K562 (cell line): Measurements from ENCODE around the gene COLQ. TPM values are rescaled to one million over a fixed set of nuclear protein-coding genes. Genes with fewer than 3 reads are reported as not detected.

ENCODE experiments used
- ATAC-seq: fragments of 200-7000 bp; cut with Tn5 transposase; 3 replicates; pipeline ENCODE4 v1.9.1; 2020; ENCODE audit warnings: moderate library complexity
- BruUV-seq: library from RNA; stranded (reverse); fragments of 400-500 nt; replicated peaks from 2 replicates; lab custom pipeline; 2021; lab: Mats Ljungman, UMichigan
- CTCF ChIA-PET: fragments of 300-600 bp; formaldehyde crosslinking; extraction: SDS; loops from one replicate; lab custom pipeline; 2021; ENCODE audit warnings: low intra/inter-chr PET ratio; lab: Yijun Ruan, JAX
- POLR2A ChIA-PET: fragments of 300-600, 350-650 bp; sonication (Branson Sonifier 250); formaldehyde crosslinking; extraction: SDS; loops from one replicate; lab custom pipeline; 2021; ENCODE audit warnings: antibody characterized with exemption, inconsistent platforms; lab: Yijun Ruan, JAX
- DNase-seq, 4 experiments: peaks; one replicate each; pipeline versions ENCODE4 v3.0.0 to v3.0.0-alpha.2; 2011 to 2018; ENCODE audit warnings: low spot score in 3 of 4, mixed read lengths in 3 of 4; ENCODE audit errors: extremely low read depth in 1 of 4
- FAIRE-seq: peaks from 2 replicates; lab custom pipeline; 2011; peaks lifted over from hg19 to GRCh38; lab: Jason Lieb, UNC
- H2AFZ ChIP-seq: 2 replicates; pipeline ENCODE4 v1.6.0; 2011; ENCODE audit warnings: low read depth, low read length, control low read depth, inconsistent platforms
- H3K27ac ChIP-seq: fragments of 200-600 bp; 3 replicates; pipeline ENCODE4 v1.8.0; 2011; ENCODE audit warnings: low read depth, mild to moderate bottlenecking, control low read depth, inconsistent platforms, low read length, moderate library complexity, mixed read lengths; ENCODE audit errors: extremely low read depth
- H3K27me3 ChIP-seq, 2 experiments: fragments of 300-600 bp in 1 of 2; 2 replicates in 1 of 2; 3 replicates in 1 of 2; pipeline versions ENCODE4 v1.6.0 to v1.8.0; 2011; ENCODE audit warnings: inconsistent platforms in 2 of 2, low read length in 2 of 2, mild to moderate bottlenecking in 1 of 2, mixed read lengths in 1 of 2, moderate library complexity in 1 of 2; ENCODE audit not compliant: control insufficient read depth in 2 of 2, insufficient read depth in 2 of 2
- H3K36me3 ChIP-seq: fragments of 300-600 bp; 3 replicates; pipeline ENCODE4 v1.8.0; 2011; ENCODE audit warnings: mild to moderate bottlenecking, low read length, inconsistent platforms; ENCODE audit not compliant: control insufficient read depth, insufficient read depth
- H3K4me1 ChIP-seq, 2 experiments: fragments of 200-600 bp in 1 of 2; replicated peaks in 1 of 2; 2 replicates in 1 of 2; 3 replicates in 1 of 2; pipeline versions ENCODE4 v1.5.1 to v1.8.0; 2011; ENCODE audit warnings: inconsistent platforms in 2 of 2, low read length in 2 of 2, mild to moderate bottlenecking in 1 of 2, mixed read lengths in 1 of 2, moderate library complexity in 1 of 2; ENCODE audit not compliant: control insufficient read depth in 2 of 2, insufficient read depth in 2 of 2
- H3K4me2 ChIP-seq: 2 replicates; pipeline ENCODE4 v1.6.1; 2011; ENCODE audit warnings: low read length, control low read depth, inconsistent platforms, mixed read lengths; ENCODE audit not compliant: insufficient read depth
- H3K4me3 ChIP-seq: fragments of 200-600 bp; sonication (generic), shearing (Covaris generic); 2 replicates; pipeline ENCODE4 v1.5.1; 2016; ENCODE audit warnings: control low read depth, inconsistent platforms
- H3K79me2 ChIP-seq: fragments of 200-600 bp; 3 replicates; pipeline ENCODE4 v1.8.0; 2011; ENCODE audit warnings: low read length, inconsistent platforms; ENCODE audit not compliant: control insufficient read depth, insufficient read depth
- H3K9ac ChIP-seq, 2 experiments: 2 replicates each; pipeline versions ENCODE4 v1.6.0 to v1.6.1; 2011; ENCODE audit warnings: low read depth in 2 of 2, low read length in 2 of 2, control low read depth in 1 of 2, inconsistent platforms in 1 of 2, mild to moderate bottlenecking in 1 of 2, mixed read lengths in 1 of 2; ENCODE audit not compliant: insufficient read depth in 1 of 2
- H3K9me1 ChIP-seq: one replicate; pipeline ENCODE4 v1.6.0; 2011; ENCODE audit warnings: inconsistent platforms, mild to moderate bottlenecking, low read length, moderate library complexity; ENCODE audit not compliant: control insufficient read depth, insufficient read depth
- H3K9me3 ChIP-seq: replicated peaks from 2 replicates; pipeline ENCODE4 v1.5.1; 2011; ENCODE audit warnings: low read depth, low read length, inconsistent platforms; ENCODE audit not compliant: control insufficient read depth, insufficient read depth
- H4K20me1 ChIP-seq: replicated peaks from 2 replicates; pipeline ENCODE4 v1.6.1; 2011; ENCODE audit warnings: low read length, inconsistent platforms, mixed read lengths; ENCODE audit not compliant: control insufficient read depth, insufficient read depth
- CAMTA2 ChIP-seq: fragments of 250-450 bp; sonication (Bioruptor Pico); conservative IDR thresholded peaks from 2 replicates; pipeline ENCODE4 v1.5.1; 2022
- E2F6 ChIP-seq, 2 experiments: IDR thresholded peaks; 2 replicates each; pipeline ENCODE4 v1.6.1; 2011; ENCODE audit warnings: borderline replicate concordance in 1 of 2, control low read depth in 1 of 2, low read depth in 1 of 2, low read length in 1 of 2, mild to moderate bottlenecking in 1 of 2, mixed read lengths in 1 of 2, moderate library complexity in 1 of 2; ENCODE audit not compliant: insufficient read depth in 1 of 2, insufficient read length in 1 of 2, poor library complexity in 1 of 2, severe bottlenecking in 1 of 2; ENCODE audit errors: extremely low read depth in 1 of 2
- ETV1 ChIP-seq: fragments of 450-650 bp; conservative IDR thresholded peaks from 2 replicates; pipeline ENCODE4 v1.6.1; 2016; ENCODE audit warnings: missing genetic modification characterization, control low read depth, low read depth, missing compliant biosample characterization
- KDM5B ChIP-seq: fragments of 200-600 bp; sonication (generic); IDR thresholded peaks from 2 replicates; pipeline ENCODE4 v1.6.1; 2012; ENCODE audit warnings: low read depth, mild to moderate bottlenecking, moderate library complexity, low read length, control low read depth, inconsistent platforms; ENCODE audit not compliant: insufficient replicate concordance
- NCOA2 ChIP-seq, 2 experiments: fragments of 450-650 bp; IDR thresholded peaks; 2 replicates each; pipeline ENCODE4 v1.6.1; 2018; ENCODE audit warnings: mild to moderate bottlenecking in 2 of 2, moderate library complexity in 1 of 2; ENCODE audit not compliant: partially characterized antibody in 2 of 2
- RAD51 ChIP-seq: fragments of 450-650 bp; IDR thresholded peaks from 2 replicates; pipeline ENCODE4 v1.7.1; 2016; ENCODE audit warnings: low read depth, mild to moderate bottlenecking, borderline replicate concordance
- RFX5 ChIP-seq: IDR thresholded peaks from 2 replicates; pipeline ENCODE4 v1.6.1; 2011; ENCODE audit warnings: low read depth, mild to moderate bottlenecking, improper control_type of control experiment, low read length
- SNIP1 ChIP-seq: fragments of 450-650 bp; IDR thresholded peaks from 2 replicates; pipeline ENCODE4 v1.7.1; 2017; ENCODE audit warnings: low read depth, mild to moderate bottlenecking
- TAF9B ChIP-seq: fragments of 450-650 bp; IDR thresholded peaks from 2 replicates; pipeline ENCODE4 v1.6.1; 2018; ENCODE audit warnings: mild to moderate bottlenecking; ENCODE audit not compliant: partially characterized antibody
- TCFL5 ChIP-seq: fragments of 250-450 bp; sonication (Bioruptor Pico); conservative IDR thresholded peaks from 2 replicates; pipeline ENCODE4 v1.6.1; 2021; ENCODE audit warnings: mild to moderate bottlenecking, moderate library complexity, matching md5 sums
- USF2 ChIP-seq: sonication (generic); formaldehyde crosslinking; IDR thresholded peaks from 2 replicates; pipeline ENCODE4 v1.5.0; 2020; ENCODE audit warnings: missing genetic modification reagents
- ZNF184 ChIP-seq: sonication (generic); formaldehyde crosslinking; IDR thresholded peaks from 2 replicates; pipeline ENCODE4 v1.5.0; 2020; ENCODE audit warnings: missing genetic modification reagents
- WGBS: fragments of 100-300 bp; shearing (Covaris generic); methylation state at CpG from one replicate; pipeline ENCODE4 v1.1.6; 2016; ENCODE audit warnings: low coverage, mixed read lengths; ENCODE audit not compliant: insufficient coverage; ENCODE audit errors: missing lambda C conversion rate; 5-methylcytosine and 5-hydroxymethylcytosine counted together
- in situ Hi-C: fragments of 300-500 bp; cut with MboI; formaldehyde crosslinking; loops from 4 replicates; pipeline ENCODE4 v1.15.0; 2018; ENCODE audit warnings: inconsistent platforms, mixed read lengths
- intact Hi-C: fragments of 100-400 bp; cut with micrococcal nuclease; formaldehyde crosslinking; loops from 2 replicates; pipeline ENCODE4 v1.14.2; 2022
- polyA plus RNA-seq, 8 experiments: library from polyadenylated mRNA; depleted of rRNA in 4 of 8; stranded (reverse) in 5 of 8; unstranded in 3 of 8; fragments of >200 nt; fragmentation: Nextera tagmentation in 2 of 8; fragmentation: Illumina TruSeq in 1 of 8; extraction: Ambion mirVana in 2 of 8; extraction: Trizol in 1 of 8; gene quantifications; 2 replicates each; pipeline versions ENCODE4 v1.2.1 to v1.2.3, GENCODE V29; 2011 to 2014; ENCODE audit warnings: inconsistent platforms in 1 of 8, missing spikeins in 1 of 8
- total RNA-seq, 7 experiments: library from RNA; depleted of rRNA in 6 of 7; stranded (reverse); fragments of >200 nt in 6 of 7; fragmentation: Illumina TruSeq in 2 of 7; extraction: Trizol in 2 of 7; gene quantifications; 2 replicates each; pipeline versions ENCODE4 v1.2.1 to v1.2.3, GENCODE V29; 2011 to 2021; ENCODE audit warnings: low replicate concordance in 1 of 7

COLQ gene
- total and polyA plus RNA-seq, 9 of the 15 experiments (the other 6 are each of a cell fraction or from before 2014, with no cell fraction given): 0.04 to 0.36 (median 0.27) TPM; not detected in 4

GRCh38 chr3:15456321-15456720 is 65.2 kb downstream of the COLQ start:
- Histone ChIP-seq H3K9me3 (no peaks in the 10 kb centered on the region), H3K27ac (no peak overlapping the region), H3K36me3 (no peaks in the 10 kb centered on the region), H4K20me1 (no peaks in the 10 kb centered on the region), H3K9ac (no peak overlapping the region), H3K4me1 (0 out of 5 replicates have a peak, but pooled peaks cover 0 to 3% of the 10 kb centered on the region in 2 experiments), H3K27me3 (peaks cover 14 to 21% of the 10 kb centered on the region in 2 experiments; a peak in 3 of 5 replicates), H3K9me1 (no peaks in the 10 kb centered on the region), H3K79me2 (no peaks in the 10 kb centered on the region), H3K4me2 (no peak overlapping the region), H3K4me3 (no peak overlapping the region), H2AFZ (no peak overlapping the region)
- ATAC-seq: no peak
- TF ChIP-seq SNIP1 (no peak), TAF9B (no peak), ETV1 (tag) (no peak), RAD51 (no peak)
- FAIRE-seq: no peak
- BruUV-seq: no TSS peak
- 39% methylated on average over 2 of the region's 2 CpGs for WGBS
- intact Hi-C loops: no loop called here
- in situ Hi-C loops: no loop called here
- CTCF ChIA-PET: no interaction called here
- DNase-seq: no peak
- POLR2A ChIA-PET: interaction anchor here (0.6 to 1.0 kb wide), 2 partner anchors 10 to 334 kb away, joined by 3 to 6 read pairs; no protein-coding TSS in a partner anchor

GRCh38 chr3:15455756-15456155 is 65.8 kb downstream of the COLQ start:
- in situ Hi-C loops: no loop called here
- Histone ChIP-seq H3K9ac (peak overlapping the region in 1 of 2 experiments; percentile 57; a peak in 2 of 4 replicates), H3K9me1 (no peaks in the 10 kb centered on the region), H3K4me2 (no peak overlapping the region), H3K27me3 (peaks cover 9 to 16% of the 10 kb centered on the region in 2 experiments; a peak in 3 of 5 replicates), H2AFZ (no peak overlapping the region), H3K9me3 (no peaks in the 10 kb centered on the region), H3K79me2 (no peaks in the 10 kb centered on the region), H3K36me3 (no peaks in the 10 kb centered on the region), H3K4me1 (0 out of 5 replicates have a peak, but pooled peaks cover 0 to 3% of the 10 kb centered on the region in 2 experiments), H4K20me1 (no peaks in the 10 kb centered on the region), H3K27ac (no peak overlapping the region), H3K4me3 (no peak overlapping the region)
- BruUV-seq: no TSS peak
- ATAC-seq (no peak), FAIRE-seq (no peak), DNase-seq (no peak)
- WGBS: 20% methylated on average over 7 of the region's 7 CpGs
- ChIA-PET POLR2A (interaction anchor here (0.6 to 1.0 kb wide), 2 partner anchors 11 to 335 kb away, joined by 3 to 6 read pairs; no protein-coding TSS in a partner anchor), CTCF (no interaction called here)
- intact Hi-C loops: no loop called here
- TF ChIP-seq TCFL5 (CRISPR knock-in tag): no peak
- TF ChIP-seq NCOA2 (IDR thresholded peaks at IDR 0.05; ENCODE audit: partially characterized antibody in 2 of 2): no peak
- no peak for TF ChIP-seq CAMTA2 (CRISPR knock-in tag)
- TF ChIP-seq ZNF184: no peak
- TF ChIP-seq RFX5: no peak
- no peak for TF ChIP-seq USF2 (CRISPR knock-in tag)
- TF ChIP-seq KDM5B: no peak
- no peak for TF ChIP-seq E2F6 (IDR thresholded peaks at IDR 0.05; ENCODE audit: borderline replicate concordance in 1 of 2, extremely low read depth in 1 of 2, insufficient read depth in 1 of 2, insufficient read length in 1 of 2, low read depth in 1 of 2, low read length in 1 of 2, poor library complexity in 1 of 2, severe bottlenecking in 1 of 2)
